EH (cell line): ENCODE measurements around the gene GFAP.

Experiments used
- DNase-seq: peaks from one replicate; pipeline ENCODE4 v3.0.0-alpha.2; 2015; ENCODE audit warnings: low read depth

GFAP gene

DNA sequence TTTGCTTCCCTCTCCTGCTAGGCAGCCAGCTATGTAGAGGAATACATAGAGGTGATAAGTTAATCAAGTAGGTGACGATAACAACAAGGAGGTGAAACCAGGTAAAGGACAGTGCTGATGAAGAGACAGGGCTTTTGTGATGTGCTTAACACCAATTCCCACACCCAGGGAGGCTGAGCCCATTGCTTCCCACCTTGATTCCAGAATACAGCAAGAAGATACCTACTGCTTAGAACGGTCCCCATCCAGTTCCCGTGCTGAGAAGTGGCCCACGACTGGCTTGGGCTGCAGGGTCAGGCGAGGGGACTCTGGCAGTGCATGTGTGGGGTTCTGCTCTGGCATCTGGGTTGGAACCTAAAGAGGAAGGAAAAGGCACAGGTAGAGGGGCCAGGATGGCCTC lies 16.1 kb upstream of the GFAP start:
- DNase-seq = no peak

DNA sequence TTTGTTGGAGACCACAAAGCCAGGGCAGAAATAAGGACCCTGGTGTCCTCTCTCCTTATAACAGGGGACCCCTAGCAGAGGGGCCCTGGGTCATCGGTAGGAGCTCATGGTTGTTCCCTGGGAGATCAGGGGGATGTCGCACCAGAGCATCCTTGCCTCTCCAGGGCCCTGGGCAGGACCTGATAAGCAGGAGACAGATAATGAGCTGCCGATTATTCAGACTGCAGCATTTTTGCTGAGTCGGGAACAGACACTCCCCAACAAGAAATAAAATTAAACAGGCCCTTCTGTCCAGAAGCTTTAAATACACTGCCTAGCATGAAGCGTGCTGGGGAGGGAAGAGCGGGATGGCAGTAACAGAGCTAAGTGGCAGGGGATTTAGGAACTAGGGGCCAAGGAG lies 15.4 kb upstream of the GFAP start:
- no peak for DNase-seq

DNA sequence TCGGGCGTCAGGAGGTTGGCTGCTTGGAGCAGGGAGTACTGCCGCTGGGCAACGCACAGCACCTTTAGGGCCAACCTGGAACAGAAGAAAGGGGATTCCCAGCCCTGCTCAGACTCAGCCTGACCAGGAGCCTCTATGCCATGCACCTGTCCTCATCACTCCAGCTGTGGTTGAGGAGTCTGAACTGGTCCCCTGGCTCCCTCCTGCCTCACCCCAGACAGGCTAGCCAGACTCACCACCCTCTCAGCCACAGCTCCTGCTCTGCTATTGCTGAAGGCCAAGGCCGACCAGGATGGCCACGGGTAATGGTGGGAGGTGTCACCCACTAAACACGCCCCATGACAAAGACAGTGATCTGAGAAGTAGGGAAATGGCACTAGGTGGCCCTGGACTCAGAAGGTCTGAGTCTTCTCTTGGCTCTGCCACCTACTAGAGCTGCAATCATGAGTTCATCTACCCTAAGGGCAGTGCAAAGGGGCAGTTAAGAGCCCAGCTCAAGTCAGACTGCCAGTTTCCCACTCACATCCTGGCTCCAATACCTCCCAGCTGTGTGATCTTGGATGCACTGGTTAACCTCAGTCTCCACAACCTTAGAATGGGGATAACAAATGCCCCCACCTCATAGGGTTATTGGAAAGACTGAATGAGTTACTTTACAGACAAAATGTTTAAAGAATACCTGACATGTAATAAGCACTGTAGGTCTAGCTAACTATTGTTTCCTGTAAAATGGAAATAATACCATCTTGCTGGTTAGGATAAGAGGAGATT lies 13.8 kb upstream of the GFAP start:
- no peak for DNase-seq

DNA sequence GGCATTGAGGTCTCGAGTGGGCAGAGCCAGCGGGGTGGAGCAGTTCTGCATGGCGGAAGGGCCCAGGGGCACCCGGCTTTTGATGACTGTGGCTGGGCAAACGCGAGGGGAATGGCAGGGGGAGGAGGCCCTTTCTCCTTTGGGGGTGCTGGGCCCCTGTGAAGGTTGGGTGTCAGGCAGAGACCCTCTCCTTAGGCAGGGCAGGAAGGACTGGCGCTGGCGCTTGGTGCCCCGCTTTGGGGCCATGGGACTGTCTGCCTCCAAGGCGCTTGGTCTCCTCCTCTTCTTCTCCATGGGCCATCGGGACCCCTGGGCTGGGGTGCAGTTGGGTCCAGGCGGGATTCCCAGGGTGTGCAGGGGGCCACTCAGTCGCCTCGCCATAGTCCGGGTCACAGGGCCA lies 12.8 kb upstream of the GFAP start:
- no peak for DNase-seq

DNA sequence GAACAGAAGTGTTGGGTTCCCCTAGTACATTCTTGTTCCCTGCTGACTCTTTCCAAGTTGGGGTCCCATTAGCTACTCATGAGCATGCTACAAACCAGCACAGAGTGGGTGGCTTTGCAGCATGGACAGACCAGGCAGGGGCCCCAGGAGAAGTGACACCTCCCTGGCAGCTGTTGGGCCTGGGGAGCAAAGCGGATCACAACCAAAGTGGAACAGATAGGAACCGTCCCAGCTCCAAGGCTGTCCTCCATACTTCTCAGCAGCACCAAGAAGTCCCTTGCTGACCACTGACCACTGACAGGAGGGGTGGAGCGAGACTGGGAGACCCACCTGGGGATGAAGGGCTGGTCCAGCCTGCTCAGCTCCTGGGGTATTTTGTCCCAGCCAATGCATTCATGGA lies 12.4 kb upstream of the GFAP start:
- no peak for DNase-seq

DNA sequence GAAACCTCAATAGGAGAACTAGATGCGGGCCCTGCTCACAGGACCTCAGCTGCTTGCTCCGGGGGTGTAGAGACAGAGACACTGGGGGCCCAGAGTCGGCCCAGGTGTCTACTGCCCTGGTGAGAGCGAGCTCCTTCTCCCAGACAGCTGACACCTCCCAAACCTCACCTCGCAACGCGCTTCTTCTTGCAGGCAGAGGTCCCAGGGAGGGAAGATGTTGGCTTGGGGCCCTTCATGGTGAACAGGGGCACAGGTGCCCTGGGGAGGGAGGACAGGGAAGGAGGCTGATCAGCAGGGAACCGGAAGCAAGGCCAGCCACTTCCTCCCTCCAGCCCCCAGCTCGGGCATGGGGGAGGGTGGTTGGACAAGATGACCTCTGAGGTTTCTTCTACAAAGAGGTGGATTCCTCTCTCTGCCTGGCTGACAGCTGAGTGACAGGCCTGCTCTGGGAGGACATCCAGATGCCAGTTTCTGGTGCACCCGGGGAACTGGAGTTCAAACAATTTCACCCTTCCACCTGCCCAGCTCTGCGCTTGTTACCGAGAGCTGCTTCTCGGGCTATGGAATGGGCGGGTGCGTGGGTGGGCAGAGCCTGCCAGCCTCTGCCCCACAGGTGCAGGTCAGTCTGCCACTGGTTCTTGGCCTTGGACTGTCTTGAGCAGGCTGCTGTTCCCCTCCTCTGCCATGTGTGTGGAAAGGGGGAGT lies 11.7 kb upstream of the GFAP start:
- DNase-seq = no peak

DNA sequence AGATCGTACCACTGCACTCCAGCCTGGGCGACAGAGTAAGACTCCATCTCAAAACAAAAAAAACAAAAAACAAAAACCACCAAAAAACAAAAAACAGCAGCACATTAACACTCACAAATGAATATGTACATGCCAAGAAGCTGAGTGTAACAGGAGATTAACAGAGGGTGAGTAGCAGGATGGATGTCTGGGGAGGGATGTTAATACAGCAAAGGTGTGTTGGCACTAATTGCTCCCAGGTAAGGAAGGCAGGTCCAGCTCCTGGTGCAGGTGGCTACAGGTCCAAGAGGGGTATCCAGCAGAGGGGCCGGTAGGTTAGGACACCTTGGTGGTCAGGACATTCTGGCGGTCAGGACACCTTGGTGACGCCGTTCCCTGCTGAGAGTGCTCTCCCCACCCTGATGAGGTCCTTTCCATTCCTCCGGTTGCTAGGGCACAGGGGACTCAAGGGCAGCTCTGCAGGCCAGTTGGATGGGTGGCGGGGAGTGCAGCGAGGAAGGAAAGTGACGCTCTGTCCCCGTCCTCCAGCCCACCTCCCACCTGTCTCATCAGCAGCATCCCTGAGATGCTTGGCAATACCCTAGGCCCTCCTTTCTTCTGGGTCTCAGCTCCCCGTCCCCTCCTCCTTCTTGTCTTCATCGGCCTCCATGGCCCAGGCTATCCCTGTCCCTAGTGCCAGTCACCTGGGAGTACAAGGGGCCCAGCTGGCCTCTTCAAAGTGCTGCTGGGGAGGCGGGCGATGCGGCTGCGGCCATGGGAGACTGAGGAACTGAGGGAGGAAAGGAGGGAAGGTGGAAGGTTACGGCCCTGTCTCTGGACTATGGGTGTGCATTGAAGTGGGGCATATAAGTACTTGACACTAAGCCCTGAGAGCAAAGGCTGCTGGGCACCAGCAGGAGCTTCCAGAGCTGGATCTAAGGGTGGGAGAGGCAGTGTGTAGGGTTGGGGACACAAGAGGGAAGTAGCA lies 10.7 kb upstream of the GFAP start:
- no peak for DNase-seq

DNA sequence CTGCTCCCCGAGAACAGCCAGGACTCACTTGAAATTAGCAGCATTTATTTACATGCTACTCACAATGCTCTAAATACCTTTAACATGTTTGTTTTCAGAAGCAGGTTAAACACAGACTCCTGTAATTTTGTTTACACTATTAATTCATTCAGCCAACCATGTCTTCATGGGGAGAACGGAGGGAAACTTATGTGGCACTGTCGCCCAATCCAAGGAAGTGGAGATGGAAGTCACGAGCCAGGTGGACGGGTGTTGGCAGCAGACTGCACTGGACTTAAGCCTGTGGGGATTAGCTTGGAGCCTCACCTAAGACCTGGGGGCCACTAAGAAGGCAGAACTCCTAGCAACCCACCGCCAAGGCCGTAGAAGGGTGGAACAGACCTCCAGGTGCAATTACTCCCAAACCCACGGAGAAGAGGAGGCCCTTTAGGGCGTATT lies 8.8 kb upstream of the GFAP start:
- no peak for DNase-seq

DNA sequence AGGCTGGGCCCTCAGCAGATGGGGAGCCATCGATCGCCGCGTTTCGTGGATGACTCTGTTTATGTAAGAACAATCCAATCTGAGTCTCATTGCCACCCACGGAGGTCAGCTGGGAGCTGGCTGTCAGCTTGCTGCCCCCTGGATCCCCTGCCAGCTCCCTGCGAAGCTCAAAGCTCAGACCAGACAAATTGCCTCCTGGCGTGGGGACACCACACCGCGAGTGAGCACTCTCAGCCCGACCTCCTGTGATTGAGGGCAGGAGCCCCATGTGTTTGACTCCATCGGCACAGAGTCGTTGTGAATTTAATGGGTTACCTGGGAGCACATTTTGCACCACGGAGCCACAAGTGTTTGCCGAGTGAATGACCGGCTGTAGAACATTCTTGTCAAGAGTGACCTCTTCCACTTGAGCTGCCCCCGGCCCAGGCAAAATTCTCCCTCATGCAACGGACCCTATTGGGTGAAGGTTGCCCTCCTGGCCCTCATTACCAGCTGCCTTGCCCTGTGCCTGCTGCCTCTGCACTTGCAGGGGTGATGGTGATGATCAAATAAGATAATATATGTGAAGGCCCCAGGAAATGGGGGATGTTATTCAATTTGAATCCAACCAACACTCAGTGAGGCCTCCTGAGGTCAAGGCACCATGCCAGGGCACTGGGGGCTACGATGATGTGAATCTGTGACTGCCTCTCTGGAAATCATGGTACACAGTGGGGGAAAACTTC lies 7.6 kb upstream of the GFAP start:
- DNase-seq = no peak

DNA sequence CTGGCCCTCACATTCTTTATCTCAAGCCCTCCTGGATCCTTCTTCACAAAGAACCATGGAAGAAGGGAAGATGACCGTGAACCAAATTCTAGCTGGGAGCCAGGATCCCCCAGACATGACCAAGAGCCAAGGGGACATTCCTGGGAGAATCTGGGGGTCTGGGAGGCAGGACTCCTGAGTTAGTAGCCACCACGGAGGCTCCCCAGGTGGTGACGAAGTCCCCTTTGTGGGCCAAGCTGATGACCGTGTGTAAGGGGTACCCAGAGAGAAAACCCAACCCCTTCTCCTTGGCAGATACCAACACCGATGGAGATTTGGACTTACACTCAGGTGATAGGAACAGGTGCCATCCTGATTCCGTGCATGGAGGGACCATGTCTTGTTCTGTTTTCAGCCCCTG lies 6.8 kb upstream of the GFAP start:
- no peak for DNase-seq

DNA sequence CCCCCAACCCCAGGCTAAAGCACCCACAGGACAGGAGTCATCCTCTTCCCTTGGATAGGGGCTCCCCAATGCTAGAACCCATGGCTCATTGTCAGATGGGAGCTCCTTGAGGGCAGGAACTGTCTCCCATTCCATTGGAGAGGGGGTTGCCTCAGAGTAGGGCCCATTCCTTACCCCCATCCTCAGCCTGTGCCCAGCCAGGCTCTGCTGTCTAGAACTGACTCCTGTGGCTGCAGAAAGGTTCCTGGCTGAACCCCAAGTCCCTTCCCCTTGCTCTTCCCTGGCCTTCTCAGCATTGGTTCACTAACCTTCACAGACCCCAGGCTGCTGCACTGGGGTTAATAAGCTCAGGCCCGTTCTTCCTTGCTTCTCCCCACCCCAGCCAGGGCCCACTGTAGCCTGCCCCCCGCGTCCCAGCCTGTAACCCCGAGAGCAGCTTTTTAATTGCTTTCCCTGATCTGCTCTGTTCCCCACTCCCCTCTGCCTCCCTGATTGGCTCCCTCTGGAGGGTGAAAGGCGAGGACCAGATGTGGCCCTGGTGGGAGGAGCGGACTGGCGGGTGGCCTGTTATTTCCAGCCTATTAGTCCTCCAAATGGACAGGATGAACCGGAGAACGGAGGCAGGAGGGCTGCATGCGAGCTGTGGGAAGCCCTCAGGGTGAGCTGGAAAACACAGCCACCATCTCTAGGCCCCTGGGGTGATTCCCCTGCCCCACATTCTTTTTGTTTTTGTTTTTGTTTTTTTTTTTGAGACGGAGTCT lies 6.0 kb upstream of the GFAP start:
- DNase-seq = no peak

DNA sequence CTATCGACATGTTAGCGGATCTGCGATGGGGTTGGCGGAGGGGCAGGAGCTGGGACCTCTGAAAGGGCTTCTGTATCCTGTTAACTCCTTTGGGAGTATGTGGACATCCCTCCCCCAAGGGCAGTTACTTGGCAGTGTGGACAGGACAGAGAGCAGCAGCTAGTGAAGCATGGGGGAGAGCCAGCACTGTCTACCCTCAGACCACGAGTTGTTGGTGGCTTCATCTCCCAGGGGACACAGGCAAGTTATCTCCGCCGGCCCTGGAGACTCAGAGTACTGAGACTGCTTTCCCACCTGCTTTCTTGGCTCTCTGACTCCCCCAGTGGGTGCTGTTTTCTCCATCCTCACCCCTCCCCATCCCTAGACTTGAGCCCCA lies 5.3 kb upstream of the GFAP start:
- no peak for DNase-seq

DNA sequence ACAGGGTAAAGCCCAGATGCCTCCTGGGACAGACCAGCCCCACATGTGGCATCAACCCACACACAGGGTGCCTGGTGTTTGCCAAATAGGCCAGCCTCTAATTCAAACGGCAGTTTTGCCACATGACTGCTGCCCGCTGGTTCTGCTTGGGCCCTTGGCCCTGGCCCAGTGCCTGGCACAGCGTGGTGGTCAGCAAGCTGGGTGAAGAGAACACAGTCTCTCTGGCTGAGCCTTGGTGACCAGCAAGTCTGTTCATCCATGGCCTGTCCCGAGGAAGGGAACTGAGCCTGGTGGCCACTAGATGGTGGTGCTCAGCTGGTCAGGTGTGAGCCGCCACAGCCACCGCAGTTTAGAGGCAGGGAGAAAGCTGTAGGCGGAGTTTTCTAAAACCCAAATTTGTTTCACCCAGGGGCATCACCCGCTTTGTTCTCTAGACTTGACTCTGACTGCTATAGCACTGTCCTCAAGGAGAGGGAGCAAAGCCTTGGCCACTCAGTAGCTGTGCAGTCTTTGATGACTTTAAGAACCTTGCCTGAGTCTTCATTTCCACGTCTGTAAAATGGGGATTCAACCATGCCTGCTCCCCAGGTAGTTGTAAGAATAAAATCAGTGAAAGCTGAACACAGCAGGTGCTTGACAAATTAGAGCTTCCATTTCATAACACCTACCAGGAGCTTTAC lies 4.7 kb upstream of the GFAP start:
- peak; percentile 83 for DNase-seq

DNA sequence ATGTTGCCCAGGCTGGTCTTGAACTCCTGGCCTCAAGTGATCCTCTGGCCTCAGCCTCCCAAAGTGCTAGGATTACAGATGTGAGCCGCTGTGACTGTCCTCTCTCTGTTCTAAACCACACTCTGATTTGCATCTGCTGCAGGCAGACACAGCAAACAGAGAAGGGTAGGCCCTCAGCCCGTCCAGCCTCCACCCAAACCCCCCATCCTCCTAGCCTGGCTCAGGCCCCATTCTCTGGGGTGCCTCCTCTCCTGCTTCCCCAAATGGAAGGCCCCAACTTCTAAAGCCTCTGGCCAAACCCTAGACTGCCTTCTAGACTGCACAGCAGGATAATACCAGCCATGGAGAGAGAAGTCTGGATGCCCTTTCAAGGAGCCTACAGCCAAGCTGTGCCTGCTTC lies 4.1 kb upstream of the GFAP start:
- no peak for DNase-seq

DNA sequence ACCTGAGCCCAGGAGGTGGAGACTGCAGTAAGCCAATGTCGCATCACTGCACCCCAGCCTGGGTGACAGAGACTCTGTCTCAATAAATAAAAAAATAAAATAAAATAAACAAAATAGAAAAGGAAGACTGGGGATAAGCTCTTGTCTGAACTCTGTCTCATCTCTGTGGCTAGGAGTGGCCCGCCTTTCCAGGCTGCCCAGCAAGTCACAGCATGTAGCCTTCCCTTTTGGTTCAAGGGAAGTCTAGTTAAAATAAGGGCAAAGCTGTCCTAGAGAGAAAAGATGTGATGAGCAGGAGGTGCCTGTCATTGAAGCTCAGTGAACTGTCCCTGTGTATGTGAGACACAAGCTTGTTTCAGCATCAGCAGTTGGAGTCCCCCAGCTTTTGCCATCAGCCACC lies 2.7 kb upstream of the GFAP start:
- DNase-seq = no peak

DNA sequence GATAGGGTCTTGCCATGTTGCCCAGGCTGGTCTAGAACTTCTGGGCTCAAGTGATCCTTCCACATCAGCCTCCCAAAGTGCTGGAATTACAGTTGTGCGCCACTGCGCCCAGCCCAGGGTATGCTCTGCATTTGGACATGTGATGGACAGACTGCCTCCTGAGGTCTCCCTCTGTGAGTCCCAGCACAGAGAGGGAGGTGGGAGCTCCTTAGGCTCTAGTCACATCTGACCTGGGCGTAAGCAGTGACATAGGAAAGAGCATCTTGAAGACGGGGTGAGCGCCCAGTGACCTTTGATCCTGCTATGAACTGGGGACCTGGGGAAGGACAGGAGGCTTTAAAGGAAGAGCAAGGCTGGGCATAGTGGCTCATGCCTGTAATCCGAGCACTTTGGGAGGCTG lies 2.2 kb upstream of the GFAP start:
- DNase-seq = no peak

DNA sequence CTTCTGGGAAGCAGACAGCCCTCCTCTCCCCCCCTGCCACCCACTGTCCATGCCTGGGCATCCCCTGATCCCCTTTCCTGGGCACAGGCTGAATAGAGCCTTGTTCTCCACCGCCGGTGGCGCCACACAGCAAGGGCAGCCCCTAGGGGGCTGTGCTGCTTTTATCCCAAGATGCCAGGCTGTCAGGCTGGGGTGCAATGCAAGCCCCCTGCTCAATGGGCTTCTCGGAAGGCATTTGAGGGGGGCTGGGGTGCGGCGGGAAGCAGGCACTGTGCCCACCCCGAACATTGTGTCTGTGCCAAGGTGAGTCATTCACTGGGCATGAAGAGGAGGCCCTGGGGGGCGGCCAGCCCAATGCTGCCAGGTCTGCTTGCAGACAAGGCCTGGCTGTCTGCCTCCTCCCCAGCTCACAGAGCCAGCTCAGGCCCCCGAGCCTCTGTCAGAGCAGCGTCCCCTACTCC lies 1.5 kb upstream of the GFAP start:
- DNase-seq = peak; percentile 50

DNA sequence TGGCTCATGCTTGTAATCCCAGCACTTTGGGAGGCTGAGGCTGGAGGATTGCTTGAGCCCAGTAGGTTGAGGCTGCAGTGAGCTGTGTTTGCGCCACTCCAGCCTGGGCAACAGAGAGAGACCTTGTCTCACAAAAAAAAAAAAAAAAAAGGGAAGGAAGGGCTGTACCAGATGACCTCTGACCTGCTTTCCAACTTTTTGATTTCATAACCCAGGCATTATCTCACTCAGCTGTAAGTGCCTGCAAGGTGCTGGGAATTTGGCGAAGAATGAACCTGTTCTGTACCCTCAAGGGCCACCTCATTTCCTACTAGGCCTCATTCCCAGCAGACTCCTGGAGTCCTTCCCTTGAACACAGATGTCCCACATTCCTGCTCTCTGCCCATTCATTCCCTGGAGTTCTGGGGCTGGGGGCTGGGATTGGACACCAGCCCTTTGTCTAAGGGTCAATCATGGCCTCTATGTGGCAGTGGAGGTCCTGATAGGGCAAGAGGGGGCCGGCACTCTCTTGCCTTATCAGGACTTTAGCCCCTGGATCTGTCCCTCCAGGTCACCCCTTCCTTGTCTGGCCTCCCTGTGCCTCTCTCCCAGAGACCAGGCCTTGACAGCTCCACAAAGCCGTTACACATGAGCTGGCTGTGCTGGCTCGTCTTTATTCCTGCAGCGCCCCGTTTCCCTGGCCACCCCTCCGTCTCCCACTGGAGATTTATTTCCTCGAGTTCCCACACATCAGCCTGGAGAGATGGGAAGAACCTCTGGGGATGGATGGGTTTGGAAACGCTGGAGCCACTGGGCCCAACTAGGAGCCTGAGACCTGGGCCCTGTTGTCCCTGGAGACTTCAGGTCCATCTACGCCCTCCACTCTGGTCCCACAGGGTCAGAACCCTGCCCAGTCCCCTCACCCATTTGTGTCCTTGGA lies 821 bp upstream of the GFAP start:
- DNase-seq = no peak

DNA sequence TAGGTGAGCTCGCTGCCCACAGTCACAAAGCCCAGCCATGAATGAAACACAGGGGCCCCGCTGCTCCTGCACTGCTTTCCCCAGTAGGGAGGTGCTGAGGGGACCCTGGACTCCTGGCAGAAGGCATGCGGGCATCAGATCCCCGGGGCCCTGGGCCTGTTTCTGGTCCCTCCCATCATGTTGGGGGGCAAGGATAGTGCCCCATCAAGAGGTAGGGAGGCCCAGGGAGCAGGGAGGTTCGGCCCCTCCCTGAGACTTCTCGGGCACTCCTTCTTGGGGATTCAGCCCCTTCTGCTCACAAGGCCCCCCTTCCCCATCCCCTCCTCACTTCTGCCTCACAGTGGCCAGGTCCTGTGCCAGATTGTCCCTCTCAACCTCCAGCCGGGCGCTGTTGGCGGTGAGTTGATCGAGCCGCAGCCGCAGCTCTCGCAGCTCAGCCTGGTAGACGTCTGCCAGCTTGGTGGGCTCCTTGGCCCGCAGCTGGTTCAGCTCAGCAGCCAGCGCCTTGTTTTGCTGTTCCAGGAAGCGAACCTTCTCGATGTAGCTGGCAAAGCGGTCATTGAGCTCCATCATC lies 515 bp downstream of the GFAP start:
- DNase-seq = no peak
